UCSD-AML1 (cell line): ENCODE results near the gene CCDC24.

ENCODE experiments used
- DNase-seq: peaks from one replicate; lab custom pipeline; 2025; ENCODE audit not compliant: unreplicated experiment; lab: John Stamatoyannopoulos, UW

CCDC24 gene

GRCh38 chr1:44021581-44022321 lies 30.4 kb downstream of the CCDC24 start:
- DNase-seq: no peak

- no peak for DNase-seq
These were observed 32.9 kb downstream of the CCDC24 start for GRCh38 chr1:44024031-44024902.

GRCh38 chr1:44024903-44025525 lies 33.6 kb downstream of the CCDC24 start:
- no peak for DNase-seq

- DNase-seq: no peak
These were observed 34.4 kb downstream of the CCDC24 start for GRCh38 chr1:44025816-44026215.

GRCh38 chr1:44027320-44027719 lies 35.9 kb downstream of the CCDC24 start:
- no peak for DNase-seq

- DNase-seq: no peak
These were observed 38.0 kb downstream of the CCDC24 start for GRCh38 chr1:44029260-44029910.

- peak; percentile 91 for DNase-seq
These were observed 38.7 kb downstream of the CCDC24 start for GRCh38 chr1:44029911-44030604.

- DNase-seq: peak; percentile 67
These were observed 39.3 kb downstream of the CCDC24 start for GRCh38 chr1:44030605-44031251.

GRCh38 chr1:44031252-44032169 lies 40.1 kb downstream of the CCDC24 start, which contains the start of gene SLC6A9:
Gene SLC6A9, minus strand, starts transcription at chr1:44031462. Its CDS starts 7,185 bp downstream, at chr1:44024277.
- no peak for DNase-seq

GRCh38 chr1:44032170-44032790 lies 40.9 kb downstream of the CCDC24 start:
- no peak for DNase-seq

- no peak for DNase-seq
These were observed 41.7 kb downstream of the CCDC24 start for GRCh38 chr1:44033041-44033575.

GRCh38 chr1:44033756-44034155 lies 42.4 kb downstream of the CCDC24 start:
- no peak for DNase-seq

GRCh38 chr1:44034423-44034822 lies 43.0 kb downstream of the CCDC24 start:
- DNase-seq: no peak

- DNase-seq: no peak
These were observed 43.7 kb downstream of the CCDC24 start for GRCh38 chr1:44034976-44035716.

GRCh38 chr1:44035726-44036408 lies 44.5 kb downstream of the CCDC24 start:
- DNase-seq: peak; percentile 48

- peak; percentile 61 for DNase-seq
These were observed 45.2 kb downstream of the CCDC24 start for GRCh38 chr1:44036409-44037139.
